ENCODE data around the gene GABBR1. TPM values are rescaled to one million over a fixed set of nuclear protein-coding genes. Genes with fewer than 3 reads are reported as not detected.

The GABBR1 gene
- total RNA-seq, 4 donors from 2014 or later, result 15.0 to 49.5 (median 20.6) TPM

GRCh38 chr6:29528988-29529560 is 103.9 kb downstream of the GABBR1 start:
- WGBS, 2 donors, result 100% methylated on average over 2 of the region's 2 CpGs; no CpG with 5 or more reads in 1 of the 2 donors
- intact Hi-C loops (cut with DNase I; ENCODE audit: low total_unique reads), result no loop called here
- no peak for DNase-seq (ENCODE audit: low spot score in 2 of 2)
- TF ChIP-seq POLR2A (IDR thresholded peaks at IDR 0.05) (no peak), CTCF (IDR thresholded peaks at IDR 0.05) (no peak)
- H3K4me3 ChIP-seq (ENCODE audit: low read depth, poor library complexity, severe bottlenecking), result no peak overlapping the region

- no peak for DNase-seq (ENCODE audit: low spot score in 2 of 2)
- WGBS, 2 donors, result 76 to 77% methylated on average over 5 of the region's 5 CpGs
- H3K4me3 ChIP-seq (ENCODE audit: low read depth, poor library complexity, severe bottlenecking), result no peak overlapping the region
- intact Hi-C loops (cut with DNase I; ENCODE audit: low total_unique reads), result no loop called here
- TF ChIP-seq CTCF (IDR thresholded peaks at IDR 0.05) (no peak), POLR2A (IDR thresholded peaks at IDR 0.05) (no peak)
These were observed 104.6 kb downstream of the GABBR1 start for GRCh38 chr6:29528300-29528931.

GRCh38 chr6:29527564-29527963 is 105.4 kb downstream of the GABBR1 start:
- intact Hi-C loops (cut with DNase I; ENCODE audit: low total_unique reads), result no loop called here
- TF ChIP-seq CTCF (IDR thresholded peaks at IDR 0.05) (no peak), POLR2A (IDR thresholded peaks at IDR 0.05) (no peak)
- 55 to 87% methylated on average over 2 of the region's 2 CpGs for WGBS, 2 donors
- DNase-seq (ENCODE audit: low spot score in 2 of 2), result no peak
- no peak overlapping the region for H3K4me3 ChIP-seq (ENCODE audit: low read depth, poor library complexity, severe bottlenecking)

GRCh38 chr6:29527126-29527525 is 105.9 kb downstream of the GABBR1 start:
- WGBS, 2 donors, result 77 to 91% methylated on average over 1 of the region's 1 CpG
- no peak for TF ChIP-seq CTCF (IDR thresholded peaks at IDR 0.05)
- no peak for TF ChIP-seq POLR2A (IDR thresholded peaks at IDR 0.05)
- no peak overlapping the region for H3K4me3 ChIP-seq (ENCODE audit: low read depth, poor library complexity, severe bottlenecking)
- intact Hi-C loops (cut with DNase I; ENCODE audit: low total_unique reads), result no loop called here
- DNase-seq (ENCODE audit: low spot score in 2 of 2), result no peak

- TF ChIP-seq POLR2A (IDR thresholded peaks at IDR 0.05), result no peak
- no peak for TF ChIP-seq CTCF (IDR thresholded peaks at IDR 0.05)
- no peak for DNase-seq (ENCODE audit: low spot score in 2 of 2)
- WGBS, 2 donors, result 0% methylated on average over 1 of the region's 1 CpG
- intact Hi-C loops (cut with DNase I; ENCODE audit: low total_unique reads), result no loop called here
- H3K4me3 ChIP-seq (ENCODE audit: low read depth, poor library complexity, severe bottlenecking), result no peak overlapping the region
These were observed 107.7 kb downstream of the GABBR1 start for GRCh38 chr6:29525311-29525639.
